Measurements from ENCODE around the gene IL6. TPM values are rescaled to one million over a fixed set of nuclear protein-coding genes. Genes with fewer than 3 reads are reported as not detected.

Gene IL6
- total RNA-seq, 1 experiment from 2014 or later = not detected

DNA sequence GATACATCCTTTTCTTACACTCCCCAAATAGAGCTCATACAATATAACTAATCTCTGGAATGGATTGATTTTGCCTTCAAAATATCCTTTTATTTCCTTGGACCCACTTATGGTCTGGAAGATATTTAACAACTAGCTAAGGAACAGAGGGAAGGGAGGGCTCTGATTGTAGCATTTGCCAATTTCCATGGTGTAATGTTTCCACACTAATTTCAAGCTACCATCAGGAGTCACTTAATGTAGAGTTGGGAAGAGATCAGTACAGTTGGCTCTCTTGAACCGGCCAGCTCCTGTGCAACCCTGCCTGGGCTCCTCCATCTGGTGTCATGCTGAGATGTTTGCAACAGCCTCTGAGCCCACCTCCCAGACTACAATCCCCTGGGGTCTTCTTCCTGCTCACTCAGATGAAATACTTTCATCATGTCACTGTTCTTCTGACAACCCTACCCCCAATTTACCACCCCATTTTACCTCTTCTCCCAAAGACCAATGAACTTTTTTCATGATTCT lies 8.0 kb upstream of the IL6 start:
- no peak for ATAC-seq
- H3K4me3 ChIP-seq (replicated peaks in 1 of 2; ENCODE audit: low read depth in 1 of 2, low read length in 2 of 2) = no peak overlapping the region
- no peak for DNase-seq (ENCODE audit: low read depth, low spot score)
- H2AFZ ChIP-seq (ENCODE audit: low read depth, low read length, poor library complexity, severe bottlenecking) = no peak overlapping the region
- H3K27me3 ChIP-seq (ENCODE audit: insufficient read depth, low read length) = no peaks in the 10 kb centered on the region
- intact Hi-C loops (cut with micrococcal nuclease) = no loop called here
- H3K27ac ChIP-seq (ENCODE audit: low read depth, low read length) = no peak overlapping the region
- H3K36me3 ChIP-seq (ENCODE audit: control insufficient read depth in 1 of 2, insufficient read depth in 2 of 2, low read length in 2 of 2) = no peaks in the 10 kb centered on the region
- POLR2A ChIA-PET = no interaction called here
- no TSS peak for BruUV-seq (replicated peaks)
- TF ChIP-seq TCF7L2 (IDR thresholded peaks at IDR 0.05; ENCODE audit: borderline replicate concordance, extremely low read depth, insufficient read depth, insufficient read length) (no peak), FOSL1 (IDR thresholded peaks at IDR 0.05; ENCODE audit: low read depth) (no peak), JUND (IDR thresholded peaks at IDR 0.05) (no peak), SIN3A (IDR thresholded peaks at IDR 0.05; ENCODE audit: low read depth) (no peak), ELF1 (IDR thresholded peaks at IDR 0.05; ENCODE audit: borderline replicate concordance, low read depth) (no peak), CTCF (IDR thresholded peaks at IDR 0.05 in 2 of 3, conservative IDR thresholded peaks at IDR 0.05 in 1 of 3; ENCODE audit: borderline replicate concordance in 1 of 3, insufficient read depth in 1 of 3, low read depth in 2 of 3, low read length in 2 of 3) (no peak), EZH2 (IDR thresholded peaks at IDR 0.05) (no peak), POLR2A (IDR thresholded peaks at IDR 0.05; ENCODE audit: borderline replicate concordance, extremely low read depth, insufficient read depth, insufficient read length) (no peak), RAD21 (IDR thresholded peaks at IDR 0.05; ENCODE audit: low read depth) (no peak), SP1 (IDR thresholded peaks at IDR 0.05; ENCODE audit: low read depth) (no peak), EZH2phosphoT487 (IDR thresholded peaks at IDR 0.05; ENCODE audit: borderline replicate concordance) (no peak), ZFX (IDR thresholded peaks at IDR 0.05) (no peak)
- TF ChIP-seq, protein P1, sequence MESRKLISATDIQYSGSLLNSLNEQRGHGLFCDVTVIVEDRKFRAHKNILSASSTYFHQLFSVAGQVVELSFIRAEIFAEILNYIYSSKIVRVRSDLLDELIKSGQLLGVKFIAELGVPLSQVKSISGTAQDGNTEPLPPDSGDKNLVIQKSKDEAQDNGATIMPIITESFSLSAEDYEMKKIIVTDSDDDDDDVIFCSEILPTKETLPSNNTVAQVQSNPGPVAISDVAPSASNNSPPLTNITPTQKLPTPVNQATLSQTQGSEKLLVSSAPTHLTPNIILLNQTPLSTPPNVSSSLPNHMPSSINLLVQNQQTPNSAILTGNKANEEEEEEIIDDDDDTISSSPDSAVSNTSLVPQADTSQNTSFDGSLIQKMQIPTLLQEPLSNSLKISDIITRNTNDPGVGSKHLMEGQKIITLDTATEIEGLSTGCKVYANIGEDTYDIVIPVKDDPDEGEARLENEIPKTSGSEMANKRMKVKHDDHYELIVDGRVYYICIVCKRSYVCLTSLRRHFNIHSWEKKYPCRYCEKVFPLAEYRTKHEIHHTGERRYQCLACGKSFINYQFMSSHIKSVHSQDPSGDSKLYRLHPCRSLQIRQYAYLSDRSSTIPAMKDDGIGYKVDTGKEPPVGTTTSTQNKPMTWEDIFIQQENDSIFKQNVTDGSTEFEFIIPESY (IDR thresholded peaks at IDR 0.05; ENCODE audit: extremely low read depth, insufficient replicate concordance, low read length) = no peak
- TF ChIP-seq, protein P2, sequence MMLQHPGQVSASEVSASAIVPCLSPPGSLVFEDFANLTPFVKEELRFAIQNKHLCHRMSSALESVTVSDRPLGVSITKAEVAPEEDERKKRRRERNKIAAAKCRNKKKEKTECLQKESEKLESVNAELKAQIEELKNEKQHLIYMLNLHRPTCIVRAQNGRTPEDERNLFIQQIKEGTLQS (IDR thresholded peaks at IDR 0.05) = no peak
- no peaks in the 10 kb centered on the region for H3K79me2 ChIP-seq (ENCODE audit: insufficient read depth, low read length)
- no peak overlapping the region for H3K9ac ChIP-seq (ENCODE audit: low read length)
- RAD21 ChIA-PET (ENCODE audit: low non-redundant PET in 1 of 2, low total read pairs in 2 of 2, uncharacterized antibody in 2 of 2, unreplicated experiment in 2 of 2) = no interaction called here
- H3K4me1 ChIP-seq (ENCODE audit: control insufficient read depth in 1 of 2, insufficient read depth in 2 of 2, low read length in 2 of 2) = no peaks in the 10 kb centered on the region
- H3K4me2 ChIP-seq (ENCODE audit: low read length) = no peak overlapping the region
- no peaks in the 10 kb centered on the region for H3K9me2 ChIP-seq (ENCODE audit: insufficient read depth)
- H3K9me3 ChIP-seq (ENCODE audit: control insufficient read depth in 1 of 2, insufficient read depth in 1 of 2, low read depth in 1 of 2, low read length in 2 of 2) = no peaks in the 10 kb centered on the region
- CTCF ChIA-PET = interaction anchor here (1.3 kb wide), 1 partner anchor 10 kb away, joined by 5 read pairs; no protein-coding TSS in a partner anchor
- H4K20me1 ChIP-seq (ENCODE audit: insufficient read depth) = no peaks in the 10 kb centered on the region

Measured in HCT116 (cell line).